Left lobe of liver (tissue), 2 donors: Measurements from ENCODE around the gene SH3GL2. TPM values are rescaled to one million over a fixed set of nuclear protein-coding genes. Genes with fewer than 3 reads are reported as not detected.

Experiments
- ATAC-seq: fragments of 200-7000 bp; cut with Tn5 transposase; one replicate; pipeline ENCODE4 v1.9.1; 2020; ENCODE audit warnings: mild to moderate bottlenecking, moderate library complexity
- DNase-seq: peaks from one replicate; pipeline ENCODE4 v3.0.0-alpha.2; 2020; ENCODE audit warnings: low spot score
- total RNA-seq: library from RNA; stranded (reverse); gene quantifications from one replicate; pipeline ENCODE4 v1.2.1, GENCODE V29; 2021
- donor health status: DM: no; HTN: no; CAD: no; lungs with moderate emphysema.
- donor health status: DM: no; HTN: yes; CAD: no.

Gene SH3GL2
- total RNA-seq, 1 donor from 2014 or later = not detected

DNA sequence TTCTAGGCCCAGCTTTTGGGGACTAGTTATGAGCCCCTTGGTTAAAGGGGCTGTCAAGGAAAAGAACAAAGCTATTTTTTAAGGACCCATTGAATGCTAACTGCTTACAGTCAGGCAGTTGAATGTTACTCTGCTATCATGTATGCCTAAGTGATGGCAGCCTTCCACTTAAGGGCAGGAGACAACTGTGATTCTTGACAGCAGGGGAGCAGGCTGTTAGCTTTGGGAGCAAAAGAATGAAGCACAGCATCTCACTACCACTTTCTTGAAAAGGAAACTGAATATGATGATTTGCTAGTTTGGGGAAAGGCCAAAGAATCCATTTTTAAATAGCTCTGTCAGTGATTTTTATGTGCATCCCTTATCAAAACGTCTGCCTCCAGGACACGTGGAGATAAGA is 221.6 kb downstream of the SH3GL2 start:
- ATAC-seq = no peak
- no peak for DNase-seq

DNA sequence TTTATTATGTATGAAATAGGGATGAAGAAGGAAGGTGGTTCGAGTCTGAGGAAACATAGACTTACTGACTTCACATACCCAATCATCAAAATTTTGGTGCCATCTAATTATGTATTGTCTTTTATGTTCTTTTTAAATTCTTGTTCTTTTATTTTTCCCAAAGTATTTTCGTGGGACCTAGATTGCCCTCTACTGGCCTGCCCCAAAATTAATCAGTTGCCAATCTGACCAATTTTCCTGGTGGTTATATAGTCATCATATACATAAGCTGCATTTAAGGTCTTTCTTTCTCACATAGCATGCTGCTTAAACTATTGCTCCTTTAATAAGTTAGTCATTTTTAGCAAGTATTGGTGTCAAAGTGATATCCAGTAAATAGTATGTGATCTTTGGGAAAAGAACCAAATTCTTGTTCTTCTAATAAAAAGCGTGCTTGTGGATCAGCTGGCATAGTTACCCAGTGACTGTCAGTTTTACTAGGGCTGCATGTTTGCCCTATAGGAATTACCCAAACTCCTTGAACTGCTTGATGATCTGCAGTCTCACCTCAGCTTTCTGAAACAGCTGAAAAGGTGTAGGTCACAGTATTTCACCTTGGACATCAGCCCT is 223.5 kb downstream of the SH3GL2 start:
- no peak for DNase-seq
- peak; percentile 61 for ATAC-seq

DNA sequence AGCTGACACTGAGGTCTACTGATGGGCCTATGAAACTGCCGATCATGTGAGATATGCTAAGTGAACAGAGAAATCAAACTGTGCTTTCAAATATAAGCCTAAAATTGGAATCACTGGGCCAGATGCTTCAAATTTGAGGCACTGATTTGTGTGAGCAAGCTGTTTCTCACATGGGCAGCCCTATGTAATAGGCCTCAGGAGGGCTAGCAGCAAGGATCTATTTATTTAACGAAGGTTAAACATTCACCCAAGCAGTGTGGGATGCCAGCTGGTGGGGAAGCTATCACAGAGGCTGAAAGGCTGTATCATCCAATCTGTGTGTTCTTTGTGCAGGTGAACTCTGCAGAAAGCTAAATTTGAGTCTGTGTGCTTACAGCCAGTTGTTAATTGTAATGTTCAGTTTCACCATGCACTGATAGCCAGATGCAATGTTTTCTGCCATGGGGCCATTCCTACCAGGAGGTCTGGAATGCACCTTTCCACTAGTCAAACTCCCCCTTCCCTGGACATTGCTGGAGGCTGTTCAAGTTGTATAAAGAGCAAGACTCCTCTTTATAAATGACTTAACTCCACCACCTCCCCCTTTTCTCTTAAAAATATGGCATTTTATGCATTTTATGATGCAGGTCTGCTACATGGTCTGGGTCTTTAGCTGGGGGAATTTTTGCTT is 228.9 kb downstream of the SH3GL2 start:
- peak; percentile 94 for ATAC-seq
- DNase-seq = peak; percentile 56

DNA sequence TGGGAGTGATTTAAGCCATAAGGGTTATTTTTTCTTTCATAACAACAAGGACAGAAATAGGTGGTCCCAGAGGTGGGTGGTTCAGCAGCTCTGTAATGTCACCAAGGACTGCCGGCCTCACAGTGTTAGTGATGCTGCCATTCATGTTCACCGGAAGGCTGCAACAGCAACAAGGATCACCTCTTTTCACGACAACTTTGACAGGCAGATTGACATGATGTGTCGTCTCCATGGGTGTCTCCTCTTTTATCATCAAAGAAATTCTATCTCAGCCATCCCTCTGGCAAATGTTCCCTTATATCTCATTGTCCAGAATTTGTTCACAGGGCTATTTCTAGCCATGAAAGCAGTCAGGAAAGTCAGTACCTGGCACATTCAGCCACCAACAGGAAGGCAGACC is 231.5 kb downstream of the SH3GL2 start:
- ATAC-seq (no peak), DNase-seq (no peak)

DNA sequence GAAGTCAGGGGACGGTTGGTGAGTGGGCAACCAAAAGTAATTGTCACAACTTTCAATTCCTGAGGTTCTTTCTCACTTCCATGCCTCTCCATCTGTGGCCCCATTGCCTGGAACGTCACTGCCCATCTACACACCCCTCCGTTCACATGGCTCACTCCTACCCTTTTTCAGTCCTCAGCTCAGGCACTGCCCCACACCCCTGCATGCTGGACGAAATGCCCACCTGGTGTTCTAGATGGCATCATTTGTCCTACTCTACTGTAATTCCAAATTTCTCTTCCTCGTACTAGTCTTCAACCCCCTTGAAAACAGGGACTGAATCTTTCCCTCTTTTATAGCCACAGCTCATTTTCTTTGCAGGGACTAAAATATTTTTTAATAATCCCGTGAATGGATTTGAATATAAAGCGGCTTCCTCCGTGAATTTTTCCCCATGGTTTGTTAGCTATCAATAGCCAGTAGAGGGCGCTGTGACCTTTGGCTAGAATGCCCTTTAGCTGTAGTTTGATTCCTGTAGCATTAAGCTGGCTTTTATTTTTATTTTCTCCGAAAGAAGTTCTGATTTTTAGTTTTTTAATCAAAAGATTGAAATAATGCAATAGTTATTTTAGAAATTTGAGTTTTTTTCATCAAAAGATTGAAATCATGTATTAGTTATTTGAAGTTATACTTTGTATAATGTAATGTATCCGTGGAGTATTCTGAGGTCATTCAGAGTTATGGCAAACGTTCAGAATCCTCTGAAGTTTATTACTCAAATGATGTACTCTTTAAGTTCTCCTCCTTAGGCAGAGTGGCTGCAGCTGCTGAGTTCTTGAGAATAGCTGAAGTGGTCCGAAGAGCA is 232.1 kb downstream of the SH3GL2 start:
- DNase-seq = peak; percentile 49
- ATAC-seq = peak; percentile 78

DNA sequence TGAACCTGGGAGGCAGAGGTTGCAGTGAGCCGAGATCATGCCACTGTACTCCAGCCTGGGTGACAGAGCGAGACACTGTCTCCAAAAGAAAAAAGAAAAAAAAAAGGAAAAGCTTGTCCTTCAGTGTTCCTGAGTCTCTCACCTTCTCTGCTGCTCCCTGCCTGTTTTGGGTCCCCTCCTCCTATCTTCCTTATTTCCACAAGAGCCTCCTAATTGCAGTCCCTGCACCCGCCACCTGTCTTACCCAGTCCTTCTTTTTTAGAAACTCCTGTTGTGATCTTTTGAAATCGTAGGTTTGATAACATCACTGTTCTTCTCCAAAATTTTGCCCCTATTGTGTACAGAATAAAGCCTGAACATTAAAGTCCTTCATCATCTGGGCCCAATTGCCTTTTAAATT is 234.9 kb downstream of the SH3GL2 start:
- DNase-seq (no peak), ATAC-seq (no peak)

DNA sequence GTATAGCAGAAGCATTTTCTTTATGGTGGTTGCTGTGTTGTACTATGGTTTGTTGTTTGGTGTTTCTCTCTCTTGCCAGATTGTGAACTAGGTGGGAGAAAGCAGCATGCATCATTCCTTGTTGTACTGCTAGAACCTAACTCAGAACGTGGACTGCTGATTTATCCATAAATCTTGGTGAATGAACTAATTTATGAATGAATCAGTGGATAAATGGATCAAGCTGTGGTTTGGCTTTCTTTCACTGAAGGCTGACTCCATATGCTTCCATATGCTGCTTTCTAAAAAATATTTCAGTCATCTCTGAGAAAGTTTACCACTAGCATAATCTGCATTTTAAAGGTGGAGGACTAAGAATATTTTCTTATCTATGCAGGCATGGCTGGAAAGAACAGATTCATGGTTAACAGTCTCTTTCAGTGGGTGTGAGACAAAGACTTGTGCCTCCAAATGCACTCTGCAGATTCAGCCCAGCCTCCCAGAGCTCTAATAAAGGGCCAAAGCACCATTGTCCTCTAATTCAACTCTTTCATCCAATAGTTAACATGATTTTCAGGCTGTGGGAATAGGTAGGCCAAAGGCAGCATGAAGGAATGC is 237.7 kb downstream of the SH3GL2 start:
- ATAC-seq (no peak), DNase-seq (no peak)

DNA sequence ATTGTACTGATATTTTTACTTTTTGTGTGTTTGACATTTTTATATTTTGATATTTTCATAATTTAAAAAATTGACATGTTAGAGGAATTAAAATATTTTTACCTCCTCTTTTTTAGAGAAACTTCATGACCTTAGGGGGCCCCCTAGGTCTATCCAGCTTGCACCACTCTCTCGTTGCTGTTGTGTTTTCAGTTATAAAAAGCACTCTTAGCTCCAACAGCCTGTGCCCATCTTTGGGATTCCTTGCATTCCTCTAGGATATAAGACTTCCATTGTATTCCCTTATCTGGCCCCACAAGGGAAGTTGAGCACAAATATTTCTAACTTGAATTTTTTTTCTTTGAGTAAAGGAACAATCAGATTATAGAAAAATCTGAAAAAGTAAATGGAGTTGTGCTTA is 245.3 kb downstream of the SH3GL2 start:
- ATAC-seq (no peak), DNase-seq (no peak)

DNA sequence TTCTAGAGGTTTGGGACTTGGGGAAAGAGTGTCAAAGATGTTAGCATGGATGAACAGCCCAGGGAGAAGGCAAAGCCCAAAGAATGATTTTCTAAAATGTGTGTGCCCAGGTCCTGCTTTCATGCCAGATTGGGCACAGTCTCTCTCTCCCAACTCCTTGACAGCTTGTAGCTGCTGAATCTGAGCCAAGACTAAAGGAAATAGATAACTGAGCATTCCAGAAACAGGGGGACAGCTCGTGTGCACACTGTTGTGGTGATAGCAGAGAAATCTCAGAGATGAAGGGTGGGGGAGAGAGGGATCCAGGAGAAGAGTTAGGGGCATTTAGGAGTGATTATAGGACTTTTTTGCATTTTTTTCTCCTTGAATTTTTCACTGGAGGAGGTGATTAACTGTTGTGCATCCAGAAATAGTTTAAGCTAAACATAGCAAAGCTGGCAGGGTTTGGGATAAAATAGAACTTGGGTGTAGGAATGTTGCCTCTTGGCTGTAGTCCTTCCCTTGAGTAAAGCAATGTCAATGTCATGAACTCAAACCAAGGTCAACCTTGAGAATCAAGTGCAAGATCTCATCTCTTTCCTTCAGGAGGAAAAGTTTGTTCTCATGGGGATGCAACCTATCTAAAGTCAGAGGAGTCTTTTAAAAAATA is 245.9 kb downstream of the SH3GL2 start:
- ATAC-seq (no peak), DNase-seq (no peak)

DNA sequence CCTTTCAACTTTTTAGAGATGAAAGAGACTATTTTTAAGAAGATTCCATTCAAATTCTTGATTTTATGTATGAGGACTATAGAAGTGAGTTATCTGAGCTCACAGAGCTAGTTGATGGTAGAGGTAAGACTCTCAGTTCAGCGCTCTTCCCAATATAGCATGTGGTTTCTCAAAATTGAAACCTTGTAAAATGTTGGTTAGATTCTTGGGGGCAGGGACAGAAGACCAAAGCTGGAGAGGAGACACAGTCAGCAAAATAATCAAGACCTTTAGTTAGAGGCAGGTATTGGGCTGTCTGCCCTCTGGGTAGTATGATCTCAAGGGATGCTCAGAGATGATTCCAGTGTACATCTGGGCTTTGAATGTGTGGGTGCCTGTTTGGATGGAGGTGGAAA is 246.4 kb downstream of the SH3GL2 start:
- ATAC-seq (no peak), DNase-seq (no peak)

DNA sequence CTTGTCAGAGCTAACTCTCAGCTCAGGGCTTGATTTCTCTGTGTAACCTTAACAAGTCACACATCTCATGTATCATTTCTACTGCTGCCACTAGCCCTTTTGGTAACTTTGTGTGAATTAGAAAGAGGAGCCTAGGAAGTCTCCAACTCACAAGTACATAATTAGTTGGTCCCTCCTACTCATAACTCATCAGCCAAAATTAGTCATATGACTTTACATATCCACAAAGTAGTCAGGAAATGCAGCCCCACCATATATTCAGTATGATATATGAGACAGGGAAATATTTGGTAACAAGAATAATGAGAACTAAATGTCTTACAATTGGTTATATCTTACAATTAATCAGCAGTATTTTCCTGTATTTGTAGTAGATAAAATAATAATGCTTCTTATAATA is 250.2 kb downstream of the SH3GL2 start:
- ATAC-seq = no peak

DNA sequence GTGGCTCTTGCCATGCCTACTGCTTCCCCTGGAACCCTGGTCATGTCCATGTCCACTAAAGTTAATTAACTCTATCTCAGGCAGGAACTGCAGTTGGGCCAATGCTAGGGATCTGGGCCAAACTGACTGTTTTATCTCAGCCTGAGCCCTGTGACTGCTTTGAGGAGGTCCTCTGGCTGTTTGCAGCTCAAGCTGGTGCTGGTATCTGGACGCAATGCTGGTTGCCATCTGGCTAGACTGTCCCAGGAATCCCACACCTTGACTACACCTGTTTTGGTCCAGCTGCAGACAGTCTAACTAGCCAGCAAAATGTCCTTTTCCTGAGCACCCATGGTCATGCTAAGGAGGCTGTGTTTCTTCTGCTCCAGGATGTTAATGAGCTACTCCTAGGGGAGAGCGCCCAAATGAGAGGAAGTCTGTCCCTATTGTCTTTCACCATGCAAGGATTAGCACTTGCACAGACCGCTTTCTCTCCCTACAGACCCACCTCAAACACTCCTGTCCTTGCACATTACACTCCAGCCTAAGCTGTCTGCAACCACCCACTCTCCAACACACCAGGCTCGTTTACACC is 251.0 kb downstream of the SH3GL2 start:
- no peak for ATAC-seq

More for the DNA sequence above, 250.2 kb downstream of the SH3GL2 start:
- no peak for DNase-seq

DNA sequence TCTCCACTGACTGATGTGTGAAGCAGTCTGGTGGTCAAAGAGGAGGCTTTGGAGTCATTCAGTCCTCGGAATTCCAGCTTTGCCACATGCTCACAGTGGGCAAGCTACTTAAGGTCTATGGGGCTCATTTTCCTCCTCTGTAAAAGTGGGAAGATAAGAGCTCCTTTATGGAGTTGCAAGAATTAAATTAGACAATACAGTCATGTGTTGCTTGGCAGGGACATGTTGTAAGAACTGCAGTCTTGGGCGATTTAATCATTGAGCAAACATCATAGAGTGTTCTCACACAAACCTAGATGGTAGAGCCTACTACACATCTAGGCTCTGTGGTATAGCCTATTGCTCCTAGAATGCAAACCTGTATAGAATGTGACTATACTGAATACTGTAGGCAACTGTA is 253.9 kb downstream of the SH3GL2 start:
- ATAC-seq (no peak), DNase-seq (no peak)

More for the DNA sequence above, 251.0 kb downstream of the SH3GL2 start:
- no peak for DNase-seq

DNA sequence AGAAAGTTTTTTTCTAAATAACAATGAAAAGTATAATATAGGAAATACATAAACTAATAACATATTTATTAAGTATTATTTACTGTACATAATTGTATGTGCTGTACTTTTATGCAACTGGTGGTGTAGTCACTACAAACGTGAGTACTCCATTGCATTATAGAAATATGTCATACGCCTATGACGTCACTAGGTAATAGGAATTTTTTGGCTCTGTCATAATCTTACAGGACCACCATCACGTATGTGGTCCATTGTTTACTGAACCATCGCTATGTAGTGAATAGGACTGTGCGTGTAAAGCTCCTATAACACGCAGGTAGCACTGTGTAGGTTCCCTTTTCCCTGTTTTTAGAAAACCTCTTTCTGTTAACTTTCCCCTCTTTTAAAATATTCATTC is 255.0 kb downstream of the SH3GL2 start:
- ATAC-seq (no peak), DNase-seq (no peak)

DNA sequence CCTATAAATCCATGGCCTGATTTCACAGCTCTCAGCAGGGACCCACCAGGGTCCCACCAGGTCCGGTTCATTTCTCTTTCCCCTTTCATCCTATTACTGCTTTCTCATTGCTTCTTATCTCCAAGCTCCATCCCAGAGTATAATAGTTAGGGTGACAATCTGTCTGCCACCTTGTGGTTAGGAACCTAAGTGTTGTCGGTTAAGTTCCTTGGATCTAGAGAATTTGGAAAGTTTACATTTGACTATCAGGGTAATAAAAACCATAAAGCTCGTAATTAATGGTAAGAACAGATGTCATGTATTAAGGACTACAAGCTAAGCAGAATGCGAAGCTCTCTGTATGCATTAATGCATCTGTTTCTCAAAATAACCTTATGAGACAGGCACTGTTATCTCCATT is 259.1 kb downstream of the SH3GL2 start:
- ATAC-seq = peak; percentile 38
- no peak for DNase-seq

DNA sequence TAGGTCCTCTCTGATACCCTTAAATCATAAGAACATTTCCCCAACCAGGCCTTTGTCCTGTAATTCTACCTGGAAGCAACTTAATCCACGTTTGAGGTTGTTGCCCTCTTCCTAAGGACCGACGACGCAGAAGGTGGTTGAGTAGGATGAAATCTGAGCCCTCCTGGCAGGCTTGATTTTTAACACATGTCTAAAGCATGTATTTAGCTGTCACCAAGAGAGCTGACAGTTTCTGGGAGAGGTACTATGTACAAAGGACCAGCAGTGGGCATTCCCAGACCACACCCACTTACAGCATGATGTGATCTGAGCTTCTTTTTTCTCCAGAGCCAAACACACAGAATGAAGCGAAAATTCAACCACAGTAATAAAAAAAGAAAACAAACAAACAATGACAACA is 260.9 kb downstream of the SH3GL2 start:
- no peak for DNase-seq
- no peak for ATAC-seq

DNA sequence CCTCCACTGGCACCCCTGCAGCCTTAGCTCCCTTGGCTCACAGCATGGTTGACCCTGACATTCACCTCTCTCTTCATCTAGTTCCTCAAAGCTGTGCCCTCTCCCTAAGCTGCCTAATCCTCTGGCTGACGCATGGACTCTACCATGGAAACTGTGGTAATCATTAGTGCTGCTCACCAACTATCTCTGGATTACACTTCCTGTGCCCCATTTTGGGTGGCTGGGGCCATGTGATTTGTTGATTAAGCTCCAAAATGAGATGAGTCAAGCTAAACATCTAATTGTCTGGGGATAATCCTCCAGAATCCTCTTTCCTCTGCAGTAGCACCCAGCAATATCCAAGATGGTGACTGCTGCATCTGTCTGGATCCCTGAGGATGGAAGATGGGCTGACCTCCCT is 264.4 kb downstream of the SH3GL2 start:
- ATAC-seq = no peak
- DNase-seq = no peak
